Activated T-cell treated with anti-CD3 and anti-CD28 coated beads, Interleukin-2, amount 50 U/mL, for 1 hour (primary cell): ENCODE data around the gene KCP.

ENCODE experiments used
- DNase-seq: peaks from one replicate; pipeline ENCODE4 v3.0.0-alpha.2; 2020

The KCP gene

DNA sequence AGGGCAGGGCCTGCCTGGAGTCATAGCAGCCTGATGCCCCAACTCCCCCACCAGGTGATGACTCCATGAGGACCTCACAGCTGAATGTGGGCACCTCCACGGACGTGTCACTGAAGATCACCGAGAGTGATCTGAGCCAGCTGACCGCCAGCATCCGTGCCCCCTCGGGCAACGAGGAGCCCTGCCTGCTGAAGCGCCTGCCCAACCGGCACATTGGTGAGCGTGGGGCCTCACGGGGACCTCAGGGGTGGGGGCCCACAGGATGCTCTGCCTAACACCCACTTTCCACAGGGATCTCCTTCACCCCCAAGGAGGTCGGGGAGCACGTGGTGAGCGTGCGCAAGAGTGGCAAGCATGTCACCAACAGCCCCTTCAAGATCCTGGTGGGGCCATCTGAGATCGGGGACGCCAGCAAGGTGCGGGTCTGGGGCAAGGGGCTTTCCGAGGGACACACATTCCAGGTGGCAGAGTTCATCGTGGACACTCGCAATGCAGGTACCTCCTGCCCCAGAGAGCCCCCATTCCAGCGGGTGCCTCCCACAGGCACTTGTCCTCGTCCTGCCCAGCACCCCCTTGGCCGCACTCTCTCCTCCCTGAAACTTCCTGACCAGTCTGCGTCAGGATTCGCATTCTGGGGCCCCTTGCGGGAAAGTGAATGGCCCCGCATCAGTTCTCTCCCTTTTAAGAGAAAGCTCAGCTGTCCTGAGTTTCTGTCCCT, 57.8 kb downstream of the KCP start:
- DNase-seq: no peak

DNA sequence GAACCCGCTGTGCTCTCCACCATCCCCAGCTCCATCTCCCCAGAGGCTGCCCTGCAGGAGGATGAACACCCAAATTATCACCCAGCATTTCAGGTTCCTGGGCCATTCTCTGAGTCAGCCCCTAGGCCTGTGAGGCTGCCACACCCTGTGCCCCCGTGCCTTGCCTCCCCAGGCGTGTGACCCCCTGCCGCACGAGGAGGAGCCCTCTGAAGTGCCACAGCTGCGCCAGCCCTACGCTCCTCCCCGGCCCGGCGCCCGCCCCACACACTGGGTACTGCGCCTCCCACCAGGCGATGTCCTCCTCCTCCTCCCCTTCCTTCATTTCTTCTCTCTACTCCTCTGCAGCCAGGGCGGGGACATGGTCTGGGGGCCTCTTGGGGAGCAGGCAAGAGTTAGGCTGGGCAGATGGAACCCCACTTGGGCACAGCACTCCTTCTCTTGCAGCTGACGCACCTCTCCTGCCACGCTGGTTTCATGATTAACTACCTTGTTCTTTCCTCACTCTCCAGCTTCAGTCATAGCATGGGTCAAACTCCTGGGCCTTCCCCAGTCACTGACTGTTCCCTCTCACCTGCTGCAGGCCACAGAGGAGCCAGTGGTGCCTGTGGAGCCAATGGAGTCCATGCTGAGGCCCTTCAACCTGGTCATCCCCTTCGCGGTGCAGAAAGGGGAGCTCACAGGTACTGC, 60.6 kb downstream of the KCP start:
- DNase-seq: no peak

DNA sequence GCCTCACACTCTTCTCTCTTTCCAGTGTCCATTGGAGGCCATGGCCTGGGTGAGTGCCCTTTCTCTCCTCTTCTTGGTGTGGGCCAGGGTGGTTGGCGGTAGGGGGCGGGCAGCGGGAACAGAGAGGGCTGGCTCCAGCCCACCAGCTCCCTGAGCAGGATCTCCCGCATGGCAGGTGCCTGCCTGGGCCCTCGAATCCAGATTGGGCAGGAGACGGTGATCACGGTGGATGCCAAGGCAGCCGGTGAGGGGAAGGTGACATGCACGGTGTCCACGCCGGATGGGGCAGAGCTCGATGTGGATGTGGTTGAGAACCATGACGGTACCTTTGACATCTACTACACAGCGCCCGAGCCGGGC, 61.4 kb downstream of the KCP start:
- no peak for DNase-seq

GRCh38 chr7:128848289-128849155, 62.0 kb downstream of the KCP start:
- DNase-seq: no peak

- DNase-seq: no peak
These were observed 62.7 kb downstream of the KCP start for GRCh38 chr7:128847721-128848211.

GRCh38 chr7:128846781-128847444, 63.6 kb downstream of the KCP start:
- DNase-seq: no peak

DNA sequence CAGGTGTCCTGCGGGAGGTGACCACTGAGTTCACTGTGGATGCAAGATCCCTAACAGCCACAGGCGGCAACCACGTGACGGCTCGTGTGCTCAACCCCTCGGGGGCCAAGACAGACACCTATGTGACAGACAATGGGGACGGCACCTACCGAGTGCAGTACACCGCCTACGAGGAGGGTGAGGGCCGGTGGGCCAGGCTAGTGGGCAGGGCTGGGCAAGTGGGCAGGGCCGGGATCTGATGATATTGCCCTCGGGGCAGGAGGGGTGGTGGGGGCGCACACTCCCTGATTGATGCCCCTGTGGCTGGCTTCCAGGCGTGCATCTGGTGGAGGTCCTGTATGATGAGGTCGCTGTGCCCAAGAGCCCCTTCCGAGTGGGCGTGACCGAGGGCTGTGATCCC, 64.5 kb downstream of the KCP start:
- no peak for DNase-seq

DNA sequence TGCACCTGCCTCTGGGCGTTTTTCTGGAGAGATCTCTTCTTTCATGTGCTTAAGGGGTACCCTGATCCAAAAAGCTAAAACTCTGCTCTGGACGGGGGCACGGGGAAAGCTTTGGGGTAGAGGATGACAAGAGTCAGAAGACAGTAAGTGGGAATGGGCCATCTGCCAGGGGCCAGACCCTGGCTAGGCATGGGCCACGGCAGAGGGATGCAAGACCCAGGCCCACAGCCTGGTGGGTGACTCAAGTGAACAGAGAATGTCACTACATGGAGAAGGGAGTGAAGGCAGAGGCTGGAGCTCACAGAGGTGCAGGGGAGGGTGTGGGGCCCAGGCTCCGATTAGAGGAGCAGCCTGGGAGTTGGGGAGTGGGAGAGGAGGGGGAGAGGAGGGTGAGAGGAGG, 65.0 kb downstream of the KCP start:
- DNase-seq: no peak

- no peak for DNase-seq
These were observed 65.7 kb downstream of the KCP start for GRCh38 chr7:128844777-128845311.

GRCh38 chr7:128843938-128844621, 66.4 kb downstream of the KCP start:
- DNase-seq: no peak

DNA sequence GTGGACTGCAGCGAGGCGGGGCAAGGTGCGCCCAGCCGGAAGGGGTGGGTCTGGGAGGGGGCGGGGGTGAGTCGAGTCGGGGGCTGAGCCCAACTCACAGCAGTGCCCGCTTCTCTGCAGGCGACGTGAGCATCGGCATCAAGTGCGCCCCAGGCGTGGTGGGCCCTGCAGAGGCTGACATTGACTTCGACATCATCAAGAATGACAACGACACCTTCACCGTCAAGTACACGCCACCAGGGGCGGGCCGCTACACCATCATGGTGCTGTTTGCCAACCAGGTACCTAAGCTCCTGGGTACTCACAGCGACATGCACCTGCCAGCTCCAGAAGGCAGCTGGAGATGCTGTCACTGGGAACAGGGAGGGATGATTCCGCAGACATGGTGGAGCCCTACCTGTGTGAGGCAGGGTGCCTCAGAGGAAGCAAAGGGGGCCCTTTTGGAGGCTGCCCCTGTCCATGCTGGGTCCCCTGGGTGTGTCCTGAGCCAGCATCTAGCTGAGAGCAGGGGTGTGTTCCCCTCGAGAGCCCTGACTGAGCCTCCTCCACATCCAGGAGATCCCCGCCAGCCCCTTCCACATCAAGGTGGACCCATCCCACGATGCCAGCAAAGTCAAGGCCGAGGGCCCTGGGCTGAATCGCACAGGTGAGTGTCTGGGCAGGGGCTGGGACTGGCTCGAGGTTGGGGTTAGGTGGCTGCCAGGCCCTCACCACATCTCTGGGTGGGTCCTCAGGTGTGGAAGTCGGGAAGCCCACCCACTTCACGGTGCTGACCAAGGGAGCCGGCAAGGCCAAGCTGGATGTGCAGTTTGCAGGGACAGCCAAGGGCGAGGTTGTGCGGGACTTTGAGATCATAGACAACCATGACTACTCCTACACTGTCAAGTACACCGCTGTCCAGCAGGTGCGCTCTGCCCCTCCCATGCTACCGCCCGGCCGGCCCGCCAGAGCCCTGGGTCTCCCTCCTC, 67.6 kb downstream of the KCP start:
- no peak for DNase-seq

GRCh38 chr7:128841921-128842673, 68.4 kb downstream of the KCP start:
- DNase-seq: peak; percentile 64

DNA sequence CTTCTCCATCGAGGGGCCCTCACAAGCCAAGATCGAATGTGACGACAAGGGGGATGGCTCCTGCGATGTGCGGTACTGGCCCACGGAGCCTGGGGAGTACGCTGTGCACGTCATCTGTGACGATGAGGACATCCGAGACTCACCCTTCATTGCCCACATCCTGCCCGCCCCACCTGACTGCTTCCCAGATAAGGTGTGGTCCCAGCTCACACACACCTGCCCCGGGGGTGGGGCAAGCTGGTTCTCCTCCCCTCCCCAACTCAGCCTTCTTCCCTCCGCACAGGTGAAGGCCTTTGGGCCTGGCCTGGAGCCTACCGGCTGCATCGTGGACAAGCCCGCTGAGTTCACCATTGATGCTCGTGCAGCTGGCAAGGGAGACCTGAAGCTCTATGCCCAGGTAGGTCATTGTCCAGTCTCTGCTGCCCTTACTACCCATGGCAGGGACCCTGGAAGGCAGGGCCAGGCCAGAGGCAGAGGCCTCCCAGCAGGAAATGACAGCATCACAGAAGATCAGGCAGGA, 69.3 kb downstream of the KCP start:
- DNase-seq: no peak

DNA sequence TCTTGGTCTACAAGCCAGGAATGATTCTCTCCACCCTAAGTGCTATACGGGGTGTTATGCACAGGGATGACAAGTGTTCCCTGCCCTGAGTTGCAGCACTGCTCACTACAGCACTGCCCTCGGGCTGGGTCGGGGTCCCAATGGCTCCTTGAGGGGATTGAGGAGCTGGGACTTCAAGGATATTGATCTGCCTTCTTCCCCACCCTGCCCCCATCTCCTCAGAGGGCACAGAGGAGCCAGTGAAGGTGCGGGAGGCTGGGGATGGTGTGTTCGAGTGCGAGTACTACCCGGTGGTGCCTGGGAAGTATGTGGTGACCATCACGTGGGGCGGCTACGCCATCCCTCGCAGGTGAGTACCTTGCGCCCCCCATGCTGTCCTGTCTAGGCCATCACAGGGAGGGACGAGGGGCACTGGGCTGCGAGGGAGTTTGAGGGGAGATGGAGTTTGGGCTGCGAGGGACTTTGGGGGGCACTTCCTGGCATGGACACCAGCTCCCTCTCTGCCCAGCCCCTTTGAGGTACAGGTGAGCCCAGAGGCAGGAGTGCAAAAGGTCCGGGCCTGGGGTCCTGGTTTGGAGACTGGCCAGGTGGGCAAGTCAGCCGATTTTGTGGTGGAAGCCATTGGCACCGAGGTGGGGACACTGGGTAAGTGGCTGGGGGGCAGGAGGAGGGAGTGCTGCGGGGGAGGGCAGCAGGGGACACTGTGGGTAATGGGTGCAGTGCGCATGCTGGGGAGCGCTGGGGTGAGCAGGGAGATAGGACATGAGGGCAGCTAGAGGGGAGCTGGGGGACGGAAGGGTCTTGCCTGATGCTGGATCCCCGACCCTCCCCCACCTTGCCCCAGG, 70.0 kb downstream of the KCP start:
- DNase-seq: no peak

DNA sequence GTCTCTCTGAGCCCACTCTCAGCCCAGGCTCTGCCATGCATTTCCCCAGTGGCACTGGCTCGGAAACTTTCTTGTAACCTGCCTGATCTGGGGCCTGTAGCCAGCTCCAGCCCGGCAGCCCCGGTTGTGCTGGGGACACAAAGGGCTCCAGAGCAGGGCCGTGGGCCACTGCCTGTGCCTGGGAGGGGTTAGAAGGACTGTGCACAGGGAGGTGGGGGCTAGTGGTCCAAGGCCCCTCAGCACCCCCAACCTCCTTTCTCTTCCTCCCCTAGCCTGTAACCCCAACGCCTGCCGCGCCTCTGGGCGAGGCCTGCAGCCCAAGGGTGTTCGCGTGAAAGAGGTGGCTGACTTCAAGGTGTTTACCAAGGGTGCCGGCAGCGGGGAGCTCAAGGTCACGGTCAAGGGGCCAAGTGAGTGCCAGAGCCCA, 70.7 kb downstream of the KCP start:
- no peak for DNase-seq

DNA sequence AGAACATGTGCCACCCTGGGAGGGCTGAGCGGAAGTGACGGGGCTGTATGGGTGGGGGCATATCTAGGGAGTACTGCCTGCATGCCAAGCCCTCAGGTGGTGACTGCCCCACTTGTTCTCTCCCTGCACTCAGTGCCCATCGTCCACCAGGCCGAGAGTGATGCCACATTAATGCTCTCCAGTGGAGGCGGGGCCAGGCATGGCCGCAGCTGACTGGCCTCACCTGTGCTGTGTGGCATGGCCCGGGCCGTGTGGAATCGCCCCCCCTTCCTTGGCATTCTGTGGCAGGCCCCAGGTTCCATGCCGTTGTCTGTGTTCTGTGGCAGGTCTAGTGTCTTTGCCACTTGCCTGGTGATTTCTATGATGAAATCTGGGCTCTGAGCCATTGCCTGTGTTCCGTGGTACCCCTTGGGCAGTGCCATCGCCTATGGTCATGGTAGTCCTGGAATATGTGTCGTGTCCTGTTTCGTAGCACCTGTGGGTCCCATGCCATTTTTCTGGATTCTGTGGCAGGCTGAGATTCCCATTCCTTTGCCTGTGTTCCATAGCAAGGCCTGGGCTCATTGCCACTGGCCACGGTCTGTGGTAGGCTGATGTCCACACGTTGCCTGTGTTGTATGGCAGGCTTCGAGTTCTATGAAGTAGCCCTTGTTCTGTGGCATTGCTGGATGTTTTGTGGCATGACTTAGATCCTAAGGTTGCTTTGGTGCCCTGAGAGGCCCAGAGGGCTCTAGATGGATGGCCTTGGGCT, 71.4 kb downstream of the KCP start:
- DNase-seq: no peak

DNA sequence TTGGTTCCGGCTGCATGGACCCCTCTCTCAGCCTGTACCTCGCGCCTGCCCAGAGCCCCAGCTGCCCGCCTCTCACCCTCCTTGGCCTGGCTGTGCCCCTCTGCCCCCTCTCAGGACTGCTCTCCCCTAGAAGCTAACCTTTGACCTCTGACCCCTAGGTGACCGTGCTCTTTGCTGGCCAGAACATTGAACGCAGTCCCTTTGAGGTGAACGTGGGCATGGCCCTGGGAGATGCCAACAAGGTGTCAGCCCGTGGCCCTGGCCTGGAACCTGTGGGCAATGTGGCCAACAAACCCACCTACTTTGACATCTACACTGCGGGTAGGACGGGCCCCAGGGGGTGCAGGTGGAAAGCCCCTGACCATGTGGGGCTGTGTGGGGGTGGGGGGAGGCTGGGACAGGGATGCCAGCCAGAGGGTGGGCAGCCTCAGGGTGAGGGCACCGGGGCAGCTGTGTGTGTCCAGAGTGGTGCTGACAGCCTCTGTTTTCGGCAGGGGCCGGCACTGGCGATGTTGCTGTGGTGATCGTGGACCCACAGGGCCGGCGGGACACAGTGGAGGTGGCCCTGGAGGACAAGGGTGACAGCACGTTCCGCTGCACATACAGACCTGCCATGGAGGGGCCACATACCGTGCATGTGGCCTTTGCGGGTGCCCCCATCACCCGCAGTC, 72.3 kb downstream of the KCP start:
- no peak for DNase-seq

DNA sequence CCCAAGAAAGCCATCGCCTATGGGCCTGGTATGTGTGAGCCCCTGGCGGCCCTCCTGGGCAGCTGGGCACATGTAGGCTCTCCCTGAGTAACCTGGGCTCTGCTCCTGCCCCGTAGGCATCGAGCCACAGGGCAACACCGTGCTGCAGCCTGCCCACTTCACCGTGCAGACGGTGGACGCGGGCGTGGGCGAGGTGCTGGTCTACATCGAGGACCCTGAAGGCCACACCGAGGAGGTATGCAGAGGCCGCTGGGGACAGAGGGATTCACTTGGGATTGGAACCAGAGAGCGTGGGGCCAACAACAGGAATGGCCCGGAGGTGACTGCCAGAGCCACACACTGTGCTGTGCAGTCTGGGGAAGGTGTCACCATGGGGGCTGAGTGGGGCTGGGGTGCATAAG, 73.0 kb downstream of the KCP start:
- DNase-seq: no peak
